ENCODE data around the gene DNAH12. TPM values are rescaled to one million over a fixed set of nuclear protein-coding genes. Genes with fewer than 3 reads are reported as not detected.

The DNAH12 gene
- total and polyA plus RNA-seq, 2 of the 4 experiments (the other 2 are of a cell fraction) = under 0.01 to 0.02 TPM

DNA sequence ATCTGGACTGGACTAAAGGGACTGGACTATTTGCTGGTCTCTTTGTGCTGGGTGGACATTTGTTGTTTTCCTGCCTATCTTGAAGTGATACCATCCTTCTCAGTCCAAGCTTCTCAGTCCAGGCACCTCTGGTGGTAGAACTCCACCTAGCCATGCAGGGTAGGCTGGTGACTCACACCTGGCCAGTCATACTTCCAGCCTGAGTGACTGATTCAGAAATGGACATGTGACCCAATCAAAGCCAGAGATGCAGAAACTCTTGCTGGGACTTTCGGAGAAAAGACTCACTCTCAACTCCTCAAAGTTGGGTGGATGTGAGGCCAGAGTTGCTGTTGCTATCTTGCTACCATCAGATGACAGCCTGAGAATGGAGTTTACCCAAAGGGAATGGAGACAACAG is 246.1 kb downstream of the DNAH12 start:
- Histone ChIP-seq H2AK9ac (replicated peaks; ENCODE audit: low read depth, low read length, poor library complexity) (no peak overlapping the region), H3K18ac (ENCODE audit: low read depth, low read length) (no peak overlapping the region), H2BK120ac (ENCODE audit: low read depth, low read length) (no peak overlapping the region), H4K8ac (ENCODE audit: low read depth in 2 of 2, low read length in 2 of 2) (no peak overlapping the region), H2BK15ac (ENCODE audit: low read depth, low read length) (no peak overlapping the region), H3K14ac (replicated peaks; ENCODE audit: low read depth, low read length) (no peak overlapping the region), H2BK5ac (ENCODE audit: low read depth, low read length, poor library complexity, severe bottlenecking) (no peak overlapping the region), H4K91ac (ENCODE audit: insufficient read depth, low read depth, low read length) (no peak overlapping the region), H3K9me1 (ENCODE audit: insufficient read depth, low read length) (no peaks in the 10 kb centered on the region), H3K79me1 (ENCODE audit: low read depth in 1 of 2, low read length in 2 of 2) (no peaks in the 10 kb centered on the region), H3K27ac (ENCODE audit: insufficient read depth, low read length) (no peak overlapping the region), H3K4me1 (ENCODE audit: control insufficient read depth, insufficient read depth, low read length) (no peaks in the 10 kb centered on the region), H4K20me1 (ENCODE audit: insufficient read depth, low read length) (no peaks in the 10 kb centered on the region), H3K56ac (ENCODE audit: extremely low read depth, insufficient read depth, low read length) (no peak overlapping the region), H3K9me3 (ENCODE audit: control insufficient read depth, insufficient read depth, low read length) (no peaks in the 10 kb centered on the region), H3K4me3 (ENCODE audit: insufficient read depth, low read depth, low read length) (no peak overlapping the region), H3K36me3 (ENCODE audit: control insufficient read depth, insufficient read depth, low read length) (no peaks in the 10 kb centered on the region), H2BK20ac (ENCODE audit: low read depth, low read length) (no peak overlapping the region), H2AK5ac (ENCODE audit: low read depth, low read length) (no peak overlapping the region), H2AFZ (replicated peaks; ENCODE audit: low read length, poor library complexity) (no peak overlapping the region), H3K23ac (ENCODE audit: low read depth, low read length) (no peak overlapping the region), H3K27me3 (ENCODE audit: control insufficient read depth, insufficient read depth, low read length) (peaks cover 2% of the 10 kb centered on the region; the same call in 1 of the 2 replicates), H3K9ac (ENCODE audit: low read depth, low read length) (no peak overlapping the region), H3K4ac (ENCODE audit: low read depth, low read length) (no peak overlapping the region), H4K5ac (ENCODE audit: low read depth, low read length) (no peak overlapping the region), H3K4me2 (ENCODE audit: low read depth, low read length) (no peak overlapping the region)
- no TSS peak for BruUV-seq (replicated peaks)
- TF ChIP-seq, protein P1, sequence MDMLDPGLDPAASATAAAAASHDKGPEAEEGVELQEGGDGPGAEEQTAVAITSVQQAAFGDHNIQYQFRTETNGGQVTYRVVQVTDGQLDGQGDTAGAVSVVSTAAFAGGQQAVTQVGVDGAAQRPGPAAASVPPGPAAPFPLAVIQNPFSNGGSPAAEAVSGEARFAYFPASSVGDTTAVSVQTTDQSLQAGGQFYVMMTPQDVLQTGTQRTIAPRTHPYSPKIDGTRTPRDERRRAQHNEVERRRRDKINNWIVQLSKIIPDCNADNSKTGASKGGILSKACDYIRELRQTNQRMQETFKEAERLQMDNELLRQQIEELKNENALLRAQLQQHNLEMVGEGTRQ (IDR thresholded peaks at IDR 0.05; ENCODE audit: low read depth, low read length) = peak; percentile 76
- no peak for TF ChIP-seq MXI1 (IDR thresholded peaks at IDR 0.05; ENCODE audit: borderline replicate concordance, low read depth, low read length)
- no CpG with 5 or more reads among the region's 1 CpG for WGBS, 2 experiments (ENCODE audit: extremely low coverage in 2 of 2, insufficient read length in 1 of 2)
- CTCF ChIA-PET = no interaction called here
- POLR2A ChIA-PET (ENCODE audit: unreplicated experiment) = no interaction called here
- dilution Hi-C loops (cut with HindIII; ENCODE audit: low sequenced_read_pairs, unreplicated experiment) (no loop called here), intact Hi-C loops (cut with micrococcal nuclease) (no loop called here), in situ Hi-C loops (cut with MboI; ENCODE audit: low sequenced_read_pairs) (no loop called here)
- peak; percentile 40 for DNase-seq
- no peak for ATAC-seq (ENCODE audit: low read depth)

Data from IMR-90 (cell line).